Placental epithelial cell (primary cell): Measurements from ENCODE around the gene WNT1. TPM values are rescaled to one million over a fixed set of nuclear protein-coding genes. Genes with fewer than 3 reads are reported as not detected.

Source experiments
- small RNA-seq: library from RNA; depleted of rRNA; stranded (forward); fragments of <200 nt; gene quantifications from one replicate; pipeline ENCODE3, GENCODE V24; 2012
- total RNA-seq: library from RNA; depleted of rRNA; stranded (reverse); fragments of >200 nt; gene quantifications from 2 replicates; pipeline ENCODE4 v1.2.3, GENCODE V29; 2012

The WNT1 gene
- 0.11 TPM in 1 of 2 replicates, not detected in the other for total RNA-seq

DNA sequence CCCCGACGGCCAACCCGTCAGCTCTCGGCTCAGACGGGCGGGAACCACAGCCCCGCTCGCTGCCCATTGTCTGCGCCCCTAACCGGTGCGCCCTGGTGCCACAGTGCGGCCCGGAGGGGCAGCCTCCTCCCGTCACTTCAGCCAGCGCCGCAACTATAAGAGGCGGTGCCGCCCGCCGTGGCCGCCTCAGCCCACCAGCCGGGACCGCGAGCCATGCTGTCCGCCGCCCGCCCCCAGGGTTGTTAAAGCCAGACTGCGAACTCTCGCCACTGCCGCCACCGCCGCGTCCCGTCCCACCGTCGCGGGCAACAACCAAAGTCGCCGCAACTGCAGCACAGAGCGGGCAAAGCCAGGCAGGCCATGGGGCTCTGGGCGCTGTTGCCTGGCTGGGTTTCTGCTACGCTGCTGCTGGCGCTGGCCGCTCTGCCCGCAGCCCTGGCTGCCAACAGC, at the start of gene WNT1:
WNT1 (plus strand) TSS at position 32 of the 450 bp plus-strand sequence; CDS start at position 361, 329 bp downstream.

DNA sequence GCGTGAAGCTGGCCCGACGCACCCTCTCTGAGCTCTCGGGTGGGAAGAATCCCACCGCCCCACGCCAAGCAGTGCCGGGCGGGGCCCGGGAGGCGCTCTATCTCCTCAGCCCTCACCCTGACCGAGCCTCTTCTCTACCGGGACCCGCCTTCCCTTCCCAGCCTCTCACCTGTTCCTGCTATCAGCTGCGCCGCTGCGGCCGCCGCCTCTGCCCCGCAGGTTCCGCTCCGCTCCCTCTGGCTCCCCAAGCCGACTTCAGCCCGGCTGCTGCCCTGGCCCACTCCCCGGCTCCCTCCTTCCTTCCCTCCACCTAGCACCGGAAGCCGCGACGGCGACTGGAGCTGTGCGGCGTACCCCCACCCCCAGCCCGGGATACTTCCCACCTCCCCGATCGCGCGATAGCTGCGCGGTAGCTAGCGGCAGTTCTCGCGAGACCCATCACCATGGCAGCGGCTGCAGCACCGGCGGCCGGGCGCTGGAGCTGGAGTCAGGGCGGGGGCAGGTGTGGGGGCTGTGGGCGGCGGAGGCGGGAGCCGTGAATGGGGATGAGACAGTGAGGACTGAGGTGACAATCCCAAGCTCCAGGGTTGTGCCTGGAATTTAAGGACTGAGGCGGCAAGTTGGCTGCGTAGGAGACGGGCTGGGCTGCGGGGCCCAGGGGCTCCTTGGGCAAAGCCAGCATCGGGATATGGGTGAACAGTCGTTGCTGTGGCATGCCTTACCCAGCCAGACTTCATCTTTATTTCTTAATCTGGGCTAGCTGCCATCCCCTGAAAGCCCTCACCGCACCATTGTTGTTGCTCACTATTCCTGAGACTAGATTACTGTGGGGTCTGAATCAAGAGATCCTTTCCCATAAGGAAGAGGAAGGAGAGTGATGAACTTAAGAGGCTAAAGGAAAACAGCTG, 20.7 kb upstream of the WNT1 start, which contains the start of gene ARF3:
ARF3 (minus strand) TSS at position 347 of the 908 bp plus-strand sequence. CDS start 16,392 bp downstream, outside the sequence.

DNA sequence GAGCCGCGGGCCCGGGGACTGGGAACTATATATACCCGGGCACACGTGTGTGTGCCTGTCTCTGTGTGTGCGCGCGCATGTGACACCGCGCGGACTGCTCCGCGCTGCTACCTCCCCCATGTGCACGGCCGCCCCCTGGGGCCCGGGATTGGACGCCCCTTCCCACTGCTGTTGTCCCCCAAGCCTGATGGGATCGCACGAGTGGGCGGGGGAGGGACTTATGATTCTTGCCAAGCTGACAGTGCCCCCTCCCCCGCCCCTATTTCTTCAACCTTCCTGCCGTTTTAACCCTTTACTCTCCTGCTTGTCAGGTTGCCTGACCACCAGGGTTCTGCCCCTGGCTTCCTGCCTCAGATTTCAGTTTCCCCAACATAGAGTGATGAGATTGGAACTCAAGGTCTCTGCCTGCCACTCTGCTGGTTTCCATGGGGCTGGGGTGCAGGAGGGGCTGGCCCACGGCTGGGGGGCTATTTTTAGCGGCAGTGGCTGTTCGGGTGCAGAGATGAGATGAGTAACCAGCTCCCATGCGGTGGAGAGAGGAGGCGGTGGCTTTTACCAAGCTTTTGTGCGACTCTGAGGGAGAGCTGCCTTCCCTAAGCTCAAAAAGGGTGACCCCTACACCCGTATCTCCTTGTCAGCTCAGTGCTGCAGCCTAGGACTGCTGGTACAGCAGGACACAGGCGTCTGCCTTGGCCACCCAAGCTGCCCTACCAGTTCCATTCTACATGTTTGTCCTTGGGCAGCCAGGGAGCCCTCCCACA, 21.4 kb downstream of the WNT1 start, which contains the start of gene DDN:
DDN (minus strand) TSS at position 5 of the 761 bp plus-strand sequence. CDS start 88 bp downstream, outside the sequence.

GRCh38 chr12:49018261-49019119, 40.4 kb downstream of the WNT1 start, which contains the start of gene PRKAG1:
Gene PRKAG1, minus strand, starts transcription at chr12:49018776. Its CDS starts 36 bp downstream, at chr12:49018740.

Small RNA genes within 50 kb of the gene (small RNA-seq; reads per million reads assigned to genes)
- gene RNU6-940P = not detected

Other genes with a start within 250 kb of the WNT1 start
- 21.3 and 32.6 TPM in 2 replicates for gene ADCY6, start 189.2 kb upstream of the WNT1 start, total RNA-seq
- 22.0 and 23.9 TPM in 2 replicates for gene CACNB3, start 159.8 kb upstream of the WNT1 start, total RNA-seq
- 56.7 and 80.9 TPM in 2 replicates for gene DDX23, start 126.2 kb upstream of the WNT1 start, total RNA-seq
- not detected in 2 replicates for gene RND1, start 112.5 kb upstream of the WNT1 start, total RNA-seq
- gene FKBP11, start 52.8 kb upstream of the WNT1 start, total RNA-seq = 34.1 and 47.1 TPM in 2 replicates
- gene ARF3, start 20.8 kb upstream of the WNT1 start, total RNA-seq = 19.6 and 45.4 TPM in 2 replicates
- gene WNT10B, start 6.6 kb upstream of the WNT1 start, total RNA-seq = 0.22 and 0.39 TPM in 2 replicates
- under 0.01 and 0.22 TPM in 2 replicates for gene DDN, start 21.1 kb downstream of the WNT1 start, total RNA-seq
- gene PRKAG1, start 40.5 kb downstream of the WNT1 start, total RNA-seq = 72.2 and 74.6 TPM in 2 replicates
- gene KMT2D, start 82.5 kb downstream of the WNT1 start, total RNA-seq = 32.1 and 41.2 TPM in 2 replicates
- gene RHEBL1, start 91.7 kb downstream of the WNT1 start, total RNA-seq = not detected in 2 replicates
- gene DHH, start 116.5 kb downstream of the WNT1 start, total RNA-seq = under 0.01 TPM in 1 of 2 replicates, not detected in the other
- gene LMBR1L, start 132.5 kb downstream of the WNT1 start, total RNA-seq = 41.3 and 81.3 TPM in 2 replicates
- gene TUBA1B, start 153.1 kb downstream of the WNT1 start, total RNA-seq = 451 and 3,354 TPM in 2 replicates
- gene TUBA1A, start 210.8 kb downstream of the WNT1 start, total RNA-seq = 180 and 234 TPM in 2 replicates